GM18867 (cell line): ENCODE measurements around the gene RFX8.
"Not testable (repeated sequence)": the region's sequence is repeated elsewhere in the genome, so short reads cannot be mapped to it uniquely, and the experiment has no call there.

Experiments
- ATAC-seq: cut with Tn5 transposase; IDR thresholded peaks from one replicate; pipeline ENCODE4 v1.9.1; 2021; ENCODE audit warnings: mild to moderate bottlenecking, moderate library complexity; ENCODE audit not compliant: unreplicated experiment

The RFX8 gene

GRCh38 chr2:101442667-101443061 is 32.2 kb downstream of the RFX8 start:
- no peak for ATAC-seq

DNA sequence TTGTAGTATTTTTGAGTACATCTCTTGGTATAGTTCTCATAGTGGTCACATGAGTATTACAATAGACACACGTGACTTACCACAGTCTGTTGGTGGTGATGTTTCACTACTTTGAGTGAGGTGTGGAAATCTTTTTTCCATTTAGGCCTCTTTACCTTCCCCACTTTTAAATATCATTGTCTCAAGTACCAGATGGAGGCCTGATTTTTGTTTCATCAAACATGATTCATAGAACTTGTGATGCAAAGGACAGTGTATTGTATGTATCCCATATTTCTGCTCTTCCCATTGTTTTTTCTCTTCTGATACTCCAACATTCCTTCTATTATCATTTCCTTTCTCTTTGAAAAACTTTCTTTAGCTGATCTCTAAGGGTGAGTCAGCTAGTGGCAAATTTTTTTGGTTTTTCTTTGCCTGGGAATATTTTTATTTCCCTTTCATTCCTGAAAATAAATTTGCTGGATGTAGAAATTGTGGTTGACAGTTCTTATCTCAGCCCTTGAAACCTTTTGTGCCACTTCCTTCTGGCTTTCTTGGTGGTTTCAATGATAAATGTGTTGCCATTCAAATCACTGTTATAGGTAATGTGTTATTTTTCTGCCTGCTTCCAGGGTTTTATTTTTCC is 32.8 kb downstream of the RFX8 start:
- no peak for ATAC-seq

- ATAC-seq, result no peak
Measured at GRCh38 chr2:101440127-101440738, 34.7 kb downstream of the RFX8 start.

DNA sequence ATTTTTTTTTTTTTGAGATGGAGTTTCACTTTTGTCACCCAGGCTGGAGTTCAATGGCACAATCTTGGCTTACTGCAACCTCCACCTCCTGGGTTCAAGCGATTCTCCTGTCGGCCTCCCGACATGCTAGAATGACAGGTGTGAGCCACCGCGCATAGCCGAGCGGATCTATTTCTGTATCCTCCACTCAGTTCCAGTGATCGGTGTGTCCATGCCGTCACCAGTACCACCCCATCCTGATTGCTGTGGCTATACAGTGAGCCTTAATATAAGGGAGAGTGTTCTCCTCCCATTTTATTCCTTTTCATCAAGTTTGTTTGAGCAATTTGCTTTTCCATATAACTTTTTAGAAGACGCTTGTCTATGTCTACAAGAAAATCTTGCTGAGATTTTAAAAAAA is 35.2 kb downstream of the RFX8 start:
- no peak for ATAC-seq

- ATAC-seq, result not testable (repeated sequence)
Measured at GRCh38 chr2:101438555-101438954, 36.4 kb downstream of the RFX8 start.

GRCh38 chr2:101435001-101435862 is 39.7 kb downstream of the RFX8 start:
- no peak for ATAC-seq

- no peak for ATAC-seq
Measured at GRCh38 chr2:101433465-101433864, 41.4 kb downstream of the RFX8 start.

- no peak for ATAC-seq
Measured at GRCh38 chr2:101432411-101433181, 42.3 kb downstream of the RFX8 start.

DNA sequence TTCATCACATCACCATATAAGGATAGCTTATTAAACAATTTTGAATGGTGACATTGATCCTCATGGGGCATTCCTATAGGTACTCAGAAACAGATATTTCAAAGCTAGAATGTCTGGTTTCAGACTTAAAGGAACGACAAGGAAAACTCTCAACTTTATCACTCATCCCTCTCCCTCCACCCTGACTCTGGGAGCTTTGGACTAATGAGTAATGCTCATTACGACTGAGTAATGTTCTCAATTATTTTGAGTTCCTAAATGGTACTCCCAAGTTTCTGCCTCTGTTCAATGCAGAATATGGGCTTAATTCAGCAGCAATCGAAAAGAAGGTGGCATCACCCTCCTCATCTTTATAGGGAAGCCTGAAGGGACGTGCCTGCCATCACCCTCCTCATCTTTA is 43.4 kb downstream of the RFX8 start:
- ATAC-seq, result no peak

- ATAC-seq, result no peak
Measured at GRCh38 chr2:101430156-101430555, 44.8 kb downstream of the RFX8 start.

GRCh38 chr2:101429453-101429852 is 45.5 kb downstream of the RFX8 start:
- no peak for ATAC-seq

GRCh38 chr2:101428422-101429176 is 46.3 kb downstream of the RFX8 start:
- no peak for ATAC-seq

DNA sequence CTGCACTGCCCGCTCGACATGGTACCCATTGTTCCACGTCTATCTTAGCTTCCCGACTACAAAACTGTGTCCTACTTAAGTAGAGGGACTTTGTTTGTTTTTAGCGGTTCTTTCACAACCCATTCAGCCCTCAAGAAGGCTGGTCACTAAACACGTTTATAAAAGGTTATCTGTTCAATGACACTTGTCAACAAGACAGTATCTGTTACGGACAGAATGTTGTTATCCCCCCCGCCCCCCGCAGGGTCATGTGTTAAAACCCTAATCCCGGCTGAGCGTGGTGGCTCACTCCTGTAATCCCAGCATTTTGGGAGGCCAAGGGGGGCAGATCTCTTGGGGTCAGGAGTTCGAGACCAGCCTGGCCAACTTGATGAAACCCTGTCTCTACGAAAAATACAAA is 47.2 kb downstream of the RFX8 start:
- ATAC-seq, result no peak

- no peak for ATAC-seq
Measured at GRCh38 chr2:101427240-101427639, 47.7 kb downstream of the RFX8 start.

GRCh38 chr2:101426822-101427221 is 48.1 kb downstream of the RFX8 start:
- no peak for ATAC-seq

- ATAC-seq, result no peak
Measured at GRCh38 chr2:101420623-101421022, 54.3 kb downstream of the RFX8 start.

GRCh38 chr2:101419096-101419663 is 55.7 kb downstream of the RFX8 start:
- no peak for ATAC-seq

- ATAC-seq, result no peak
Measured at GRCh38 chr2:101418460-101419095, 56.3 kb downstream of the RFX8 start.

DNA sequence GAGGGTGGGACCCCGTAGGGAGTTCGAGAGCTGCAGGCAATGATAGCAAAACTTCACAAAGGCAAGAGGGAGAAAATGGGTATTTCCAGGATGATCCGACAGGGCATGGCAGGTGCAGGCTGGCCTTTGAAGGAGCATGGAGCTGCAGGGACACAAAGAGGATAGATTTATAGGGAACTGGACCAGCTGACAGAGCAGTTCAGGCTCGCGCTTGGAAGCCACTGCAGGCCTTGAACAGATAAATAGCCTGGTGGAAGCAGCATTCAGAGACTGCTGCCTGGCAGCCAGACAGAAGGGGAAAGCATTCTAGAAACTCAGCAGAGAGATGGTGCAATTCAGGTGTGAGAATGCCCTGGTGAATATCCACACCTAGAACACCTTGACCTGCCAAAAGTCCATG is 58.3 kb downstream of the RFX8 start:
- ATAC-seq, result no peak

DNA sequence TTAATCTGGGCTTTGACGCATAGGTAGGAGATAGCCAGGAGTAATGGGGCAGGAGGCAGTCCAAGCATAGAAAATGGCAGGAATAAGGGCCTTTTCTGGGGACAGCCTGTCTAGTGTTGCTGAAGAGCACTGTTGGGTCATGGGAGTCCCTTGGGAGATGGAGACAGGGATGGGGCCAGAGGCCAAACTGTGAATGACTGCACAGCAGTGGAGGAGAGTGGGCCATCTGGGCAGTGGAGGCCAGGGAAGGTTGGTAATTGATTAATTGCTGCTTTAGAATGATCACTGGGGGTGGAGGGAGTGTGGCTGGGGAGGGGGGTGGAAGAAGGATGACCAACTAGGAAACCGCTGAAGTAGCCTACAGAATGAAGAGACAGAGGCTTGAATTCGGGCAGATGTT is 59.0 kb downstream of the RFX8 start:
- ATAC-seq, result no peak
